ENCODE data around the gene RASGRP3. TPM values are rescaled to one million over a fixed set of nuclear protein-coding genes. Genes with fewer than 3 reads are reported as not detected.

The RASGRP3 gene
- total RNA-seq, 1 experiment from 2014 or later, result 0.34 TPM

DNA sequence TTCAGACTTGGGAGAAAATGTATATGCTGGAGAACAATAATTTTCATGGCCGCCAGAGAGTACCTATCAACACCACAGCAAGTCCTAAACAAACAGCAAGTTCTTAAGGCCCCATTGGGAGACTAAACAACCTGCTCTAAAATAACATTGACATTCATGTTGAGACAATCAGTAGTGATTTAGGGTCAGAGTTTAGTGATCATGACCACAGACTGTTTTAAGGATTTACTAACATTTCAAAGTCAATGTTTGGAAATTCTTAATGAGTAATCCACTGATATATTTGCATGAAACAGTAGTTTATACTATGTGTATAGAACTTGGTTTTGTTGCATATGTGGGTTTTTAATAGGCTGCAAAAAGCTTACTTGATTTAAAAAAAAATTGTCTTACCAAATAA lies 34.7 kb downstream of the RASGRP3 start:
- Histone ChIP-seq H3K27ac (ENCODE audit: low read depth, low read length, poor library complexity, severe bottlenecking) (no peak overlapping the region), H3K36me3 (ENCODE audit: insufficient read depth, low read length, poor library complexity, severe bottlenecking) (no peaks in the 10 kb centered on the region), H3K4me3 (ENCODE audit: low read depth, low read length, poor library complexity, severe bottlenecking) (no peak overlapping the region), H3K4me1 (ENCODE audit: insufficient read depth, low read length, poor library complexity, severe bottlenecking) (no peaks in the 10 kb centered on the region), H3K9me3 (ENCODE audit: low read depth, low read length, poor library complexity, severe bottlenecking) (no peaks in the 10 kb centered on the region), H3K27me3 (replicated peaks; ENCODE audit: insufficient read depth, low read depth, low read length, poor library complexity) (no peaks in the 10 kb centered on the region)
- ChIA-PET POLR2A (ENCODE audit: low non-redundant PET) (no interaction called here), CTCF (no interaction called here)
- intact Hi-C loops (cut with micrococcal nuclease; ENCODE audit: unreplicated experiment), result no loop called here
- no TSS peak for BruUV-seq (replicated peaks)
- TF ChIP-seq EZH2 (IDR thresholded peaks at IDR 0.05; ENCODE audit: borderline replicate concordance, low read depth, low read length, poor library complexity, severe bottlenecking) (no peak), CTCF (conservative IDR thresholded peaks at IDR 0.05; ENCODE audit: low read depth, low read length) (no peak)
- no peak for DNase-seq (ENCODE audit: low spot score)

GRCh38 chr2:33512112-33512511 lies 35.7 kb downstream of the RASGRP3 start:
- POLR2A ChIA-PET (ENCODE audit: low non-redundant PET), result no interaction called here

GRCh38 chr2:33513480-33513879 lies 37.0 kb downstream of the RASGRP3 start:
- no peak for DNase-seq (ENCODE audit: low spot score)
- H3K4me1 ChIP-seq (ENCODE audit: insufficient read depth, low read length, poor library complexity, severe bottlenecking), result no peaks in the 10 kb centered on the region
- intact Hi-C loops (cut with micrococcal nuclease; ENCODE audit: unreplicated experiment), result no loop called here
- H3K4me3 ChIP-seq (ENCODE audit: low read depth, low read length, poor library complexity, severe bottlenecking), result no peak overlapping the region
- no peak overlapping the region for H3K27ac ChIP-seq (ENCODE audit: low read depth, low read length, poor library complexity, severe bottlenecking)
- BruUV-seq (replicated peaks), result no TSS peak
- H3K36me3 ChIP-seq (ENCODE audit: insufficient read depth, low read length, poor library complexity, severe bottlenecking), result no peaks in the 10 kb centered on the region
- H3K27me3 ChIP-seq (replicated peaks; ENCODE audit: insufficient read depth, low read depth, low read length, poor library complexity), result no peaks in the 10 kb centered on the region
- CTCF ChIA-PET, result no interaction called here
- no peaks in the 10 kb centered on the region for H3K9me3 ChIP-seq (ENCODE audit: low read depth, low read length, poor library complexity, severe bottlenecking)
- TF ChIP-seq EZH2 (IDR thresholded peaks at IDR 0.05; ENCODE audit: borderline replicate concordance, low read depth, low read length, poor library complexity, severe bottlenecking) (no peak), CTCF (conservative IDR thresholded peaks at IDR 0.05; ENCODE audit: low read depth, low read length) (no peak)
- POLR2A ChIA-PET (ENCODE audit: low non-redundant PET), result no interaction called here

More at GRCh38 chr2:33512112-33512511, 35.7 kb downstream of the RASGRP3 start:
- CTCF ChIA-PET, result no interaction called here
- intact Hi-C loops (cut with micrococcal nuclease; ENCODE audit: unreplicated experiment), result no loop called here
- Histone ChIP-seq H3K4me1 (ENCODE audit: insufficient read depth, low read length, poor library complexity, severe bottlenecking) (no peaks in the 10 kb centered on the region), H3K9me3 (ENCODE audit: low read depth, low read length, poor library complexity, severe bottlenecking) (no peaks in the 10 kb centered on the region), H3K36me3 (ENCODE audit: insufficient read depth, low read length, poor library complexity, severe bottlenecking) (no peaks in the 10 kb centered on the region), H3K4me3 (ENCODE audit: low read depth, low read length, poor library complexity, severe bottlenecking) (no peak overlapping the region), H3K27me3 (replicated peaks; ENCODE audit: insufficient read depth, low read depth, low read length, poor library complexity) (no peaks in the 10 kb centered on the region), H3K27ac (ENCODE audit: low read depth, low read length, poor library complexity, severe bottlenecking) (no peak overlapping the region)
- DNase-seq (ENCODE audit: low spot score), result no peak
- TF ChIP-seq EZH2 (IDR thresholded peaks at IDR 0.05; ENCODE audit: borderline replicate concordance, low read depth, low read length, poor library complexity, severe bottlenecking) (no peak), CTCF (conservative IDR thresholded peaks at IDR 0.05; ENCODE audit: low read depth, low read length) (no peak)
- BruUV-seq (replicated peaks), result no TSS peak
